ENCODE results near the gene ISOC2.
"Not testable (repeated sequence)": the region's sequence is repeated elsewhere in the genome, so short reads cannot be mapped to it uniquely, and the experiment has no call there.

ISOC2 gene

GRCh38 chr19:55451965-55452748, 9.3 kb downstream of the ISOC2 start:
- no peak overlapping the region for H3K4me3 ChIP-seq (ENCODE audit: low read depth, low read length)
- no peak for TF ChIP-seq POLR2A (IDR thresholded peaks at IDR 0.05; ENCODE audit: extremely low read depth, insufficient read length)
- no peak for TF ChIP-seq MAX (IDR thresholded peaks at IDR 0.05; ENCODE audit: low read depth, low read length)
- no peak for TF ChIP-seq CTCF (IDR thresholded peaks at IDR 0.05; ENCODE audit: low read depth, low read length)
- TF ChIP-seq MYC (IDR thresholded peaks at IDR 0.05; ENCODE audit: low read depth, low read length) = no peak
- no peak for DNase-seq (ENCODE audit: low read depth)

GRCh38 chr19:55451163-55451964, 10.1 kb downstream of the ISOC2 start:
- no peak overlapping the region for H3K4me3 ChIP-seq (ENCODE audit: low read depth, low read length)
- no peak for TF ChIP-seq MYC (IDR thresholded peaks at IDR 0.05; ENCODE audit: low read depth, low read length)
- TF ChIP-seq POLR2A (IDR thresholded peaks at IDR 0.05; ENCODE audit: extremely low read depth, insufficient read length) = no peak
- no peak for TF ChIP-seq MAX (IDR thresholded peaks at IDR 0.05; ENCODE audit: low read depth, low read length)
- TF ChIP-seq CTCF (IDR thresholded peaks at IDR 0.05; ENCODE audit: low read depth, low read length) = no peak
- no peak for DNase-seq (ENCODE audit: low read depth)

GRCh38 chr19:55449469-55449868, 12.0 kb downstream of the ISOC2 start:
- H3K4me3 ChIP-seq (ENCODE audit: low read depth, low read length) = no peak overlapping the region
- DNase-seq (ENCODE audit: low read depth) = no peak
- TF ChIP-seq MYC (IDR thresholded peaks at IDR 0.05; ENCODE audit: low read depth, low read length) (no peak), POLR2A (IDR thresholded peaks at IDR 0.05; ENCODE audit: extremely low read depth, insufficient read length) (no peak), CTCF (IDR thresholded peaks at IDR 0.05; ENCODE audit: low read depth, low read length) (no peak), MAX (IDR thresholded peaks at IDR 0.05; ENCODE audit: low read depth, low read length) (no peak)

- DNase-seq (ENCODE audit: low read depth) = not testable (repeated sequence)
Measured at GRCh38 chr19:55448175-55448490, 13.3 kb downstream of the ISOC2 start.

GRCh38 chr19:55447421-55448174, 13.8 kb downstream of the ISOC2 start:
- H3K4me3 ChIP-seq (ENCODE audit: low read depth, low read length) = no peak overlapping the region
- TF ChIP-seq MAX (IDR thresholded peaks at IDR 0.05; ENCODE audit: low read depth, low read length) (0 out of 2 replicates have a peak, but pooled peaks have one; percentile 30), POLR2A (IDR thresholded peaks at IDR 0.05; ENCODE audit: extremely low read depth, insufficient read length) (no peak), CTCF (IDR thresholded peaks at IDR 0.05; ENCODE audit: low read depth, low read length) (no peak), MYC (IDR thresholded peaks at IDR 0.05; ENCODE audit: low read depth, low read length) (no peak)
- DNase-seq (ENCODE audit: low read depth) = peak; percentile 38

More at GRCh38 chr19:55448175-55448490, 13.3 kb downstream of the ISOC2 start:
- H3K4me3 ChIP-seq (ENCODE audit: low read depth, low read length) = not testable (repeated sequence)

GRCh38 chr19:55446060-55446459, 15.4 kb downstream of the ISOC2 start:
- no peak for TF ChIP-seq CTCF (IDR thresholded peaks at IDR 0.05; ENCODE audit: low read depth, low read length)
- no peak for TF ChIP-seq MAX (IDR thresholded peaks at IDR 0.05; ENCODE audit: low read depth, low read length)
- H3K4me3 ChIP-seq (ENCODE audit: low read depth, low read length) = no peak overlapping the region
- DNase-seq (ENCODE audit: low read depth) = no peak

Measured in NB4 (cell line).